Stomach (tissue), 9 donors: Measurements from ENCODE around the gene DNAH10. TPM values are rescaled to one million over a fixed set of nuclear protein-coding genes. Genes with fewer than 3 reads are reported as not detected.

Experiments used
- DNase-seq, 2 donors: peaks; one replicate each; pipeline versions ENCODE4 v3.0.0 to v3.0.0-alpha.2; 2013 to 2019
- H3K27ac ChIP-seq, 5 donors: fragments of 200-600 bp in 4 of 5; sonication (generic) in 4 of 5; one replicate each; pipeline ENCODE4 v1.5.1; 2013 to 2019; ENCODE audit warnings: mild to moderate bottlenecking in 1 of 5, moderate library complexity in 1 of 5
- H3K27me3 ChIP-seq, 3 donors: fragments of 200-600 bp; sonication (generic); one replicate each; pipeline ENCODE4 v1.5.1; 2017 to 2019; ENCODE audit warnings: mixed run types in 1 of 3
- H3K36me3 ChIP-seq, 4 donors: fragments of 200-600 bp; sonication (generic); 1 replicate in 3 of 4; 2 replicates in 1 of 4; pipeline ENCODE4 v1.5.1; 2016 to 2019
- H3K4me1 ChIP-seq, 4 donors: fragments of 200-600 bp; sonication (generic); one replicate each; pipeline ENCODE4 v1.5.1; 2016 to 2019
- H3K4me3 ChIP-seq, 4 donors: fragments of 200-600 bp; sonication (generic) in 3 of 4; one replicate each; pipeline ENCODE4 v1.5.1; 2016 to 2019; ENCODE audit warnings: mild to moderate bottlenecking in 1 of 4
- H3K9me3 ChIP-seq, 4 donors: fragments of 200-600 bp; sonication (generic); one replicate each; pipeline ENCODE4 v1.5.1; 2016 to 2019
- EP300 ChIP-seq: sonication (generic); formaldehyde crosslinking; IDR thresholded peaks from one replicate; pipeline ENCODE4 v1.6.1; 2017; ENCODE audit warnings: antibody characterized with exemption
- POLR2A ChIP-seq, 4 donors: fragments of 450-650 bp; IDR thresholded peaks; one replicate each; pipeline ENCODE4 v1.6.1; 2016; ENCODE audit warnings: antibody characterized with exemption in 4 of 4, control low read depth in 2 of 4, mild to moderate bottlenecking in 1 of 4, moderate library complexity in 1 of 4
- POLR2AphosphoS5 ChIP-seq, 3 donors: sonication (generic); formaldehyde crosslinking; IDR thresholded peaks; one replicate each; pipeline ENCODE4 v1.6.1; 2016; ENCODE audit warnings: antibody characterized with exemption in 3 of 3
- WGBS, 5 donors: extraction: QIAGEN DNeasy Blood & Tissue Kit in 3 of 5; methylation state at CpG; one replicate each; pipeline versions ENCODE4 v1.1.5 to v1.1.7; 2013 to 2018; 5-methylcytosine and 5-hydroxymethylcytosine counted together
- intact Hi-C: fragments of 100-400 bp; cut with DNase I; formaldehyde crosslinking; loops from one replicate; pipeline ENCODE4 v1.15.1; 2023; ENCODE audit warnings: low total_unique reads
- polyA plus RNA-seq, 3 donors: library from polyadenylated mRNA; stranded (reverse); fragments of 200-250 nt; gene quantifications; one replicate each; pipeline ENCODE4 v1.2.3, GENCODE V29; 2013
- total RNA-seq, 5 donors: library from RNA; depleted of rRNA; stranded (reverse); fragments of >200 nt; gene quantifications; one replicate each; pipeline versions ENCODE4 v1.1.0 to v1.2.3, GENCODE V29; 2014 to 2016
- TF ChIP-seq, protein P1 (sequence below), 7 experiments: fragments of 450-650 bp in 4 of 7; fragments of 200-600 bp in 3 of 7; sonication (generic) in 3 of 7; IDR thresholded peaks; one replicate each; pipeline ENCODE4 v1.5.1; 2016 to 2019; ENCODE audit warnings: antibody characterized with exemption in 7 of 7, control low read depth in 2 of 7, mild to moderate bottlenecking in 1 of 7
- donor health status: healthy with polysubstance abuse.
- donor health status: Bipolar disorder and iron deficiency.
- donor health status: healthy.

The DNAH10 gene
- total and polyA plus RNA-seq, 8 donors = under 0.01 to 0.92 (median 0.15) TPM; not detected in 3

DNA sequence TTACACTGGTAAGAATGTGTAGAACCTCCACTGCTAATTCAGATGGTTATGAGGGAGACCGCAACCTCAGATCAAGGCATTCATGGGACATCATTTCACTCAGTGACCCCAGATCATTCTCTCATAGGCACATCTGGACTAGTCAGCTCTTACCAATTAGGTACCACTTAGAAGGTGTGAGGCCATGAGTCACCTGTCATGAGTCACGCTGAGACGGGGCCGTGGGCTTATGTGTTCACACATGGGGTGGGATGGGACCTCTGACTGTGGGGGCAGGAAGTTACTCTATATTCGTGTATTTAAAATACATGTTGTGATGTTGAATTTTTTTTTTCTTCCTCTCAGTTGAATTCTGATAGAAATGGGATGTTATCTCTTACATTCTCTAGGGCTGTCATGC is 154.6 kb downstream of the DNAH10 start:
- intact Hi-C loops = no loop called here
- Histone ChIP-seq H3K27ac (no peak overlapping the region), H3K27me3 (peaks cover 0 to 35% (median 0%) of the 10 kb centered on the region in 3 donors), H3K36me3 (no peaks in the 10 kb centered on the region), H3K4me1 (no peaks in the 10 kb centered on the region), H3K9me3 (no peaks in the 10 kb centered on the region), H3K4me3 (no peak overlapping the region)
- DNase-seq = no peak
- TF ChIP-seq, protein P1, sequence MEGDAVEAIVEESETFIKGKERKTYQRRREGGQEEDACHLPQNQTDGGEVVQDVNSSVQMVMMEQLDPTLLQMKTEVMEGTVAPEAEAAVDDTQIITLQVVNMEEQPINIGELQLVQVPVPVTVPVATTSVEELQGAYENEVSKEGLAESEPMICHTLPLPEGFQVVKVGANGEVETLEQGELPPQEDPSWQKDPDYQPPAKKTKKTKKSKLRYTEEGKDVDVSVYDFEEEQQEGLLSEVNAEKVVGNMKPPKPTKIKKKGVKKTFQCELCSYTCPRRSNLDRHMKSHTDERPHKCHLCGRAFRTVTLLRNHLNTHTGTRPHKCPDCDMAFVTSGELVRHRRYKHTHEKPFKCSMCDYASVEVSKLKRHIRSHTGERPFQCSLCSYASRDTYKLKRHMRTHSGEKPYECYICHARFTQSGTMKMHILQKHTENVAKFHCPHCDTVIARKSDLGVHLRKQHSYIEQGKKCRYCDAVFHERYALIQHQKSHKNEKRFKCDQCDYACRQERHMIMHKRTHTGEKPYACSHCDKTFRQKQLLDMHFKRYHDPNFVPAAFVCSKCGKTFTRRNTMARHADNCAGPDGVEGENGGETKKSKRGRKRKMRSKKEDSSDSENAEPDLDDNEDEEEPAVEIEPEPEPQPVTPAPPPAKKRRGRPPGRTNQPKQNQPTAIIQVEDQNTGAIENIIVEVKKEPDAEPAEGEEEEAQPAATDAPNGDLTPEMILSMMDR (IDR thresholded peaks at IDR 0.05) = no peak
- no peak for TF ChIP-seq POLR2AphosphoS5 (IDR thresholded peaks at IDR 0.05)
- no peak for TF ChIP-seq EP300
- TF ChIP-seq POLR2A (IDR thresholded peaks at IDR 0.05) = no peak
- WGBS, 5 donors = 57 to 67% (median 60%) methylated on average over 5 of the region's 5 CpGs

- Histone ChIP-seq H3K27ac (no peak overlapping the region), H3K36me3 (no peaks in the 10 kb centered on the region), H3K27me3 (peaks cover 0 to 35% (median 0%) of the 10 kb centered on the region in 3 donors), H3K4me3 (no peak overlapping the region), H3K4me1 (no peaks in the 10 kb centered on the region), H3K9me3 (no peaks in the 10 kb centered on the region)
- intact Hi-C loops = no loop called here
- no peak for DNase-seq
- WGBS, 5 donors = 83 to 90% (median 87%) methylated on average over 19 of the region's 19 CpGs
- TF ChIP-seq EP300 (no peak), POLR2AphosphoS5 (IDR thresholded peaks at IDR 0.05) (no peak), POLR2A (IDR thresholded peaks at IDR 0.05) (no peak)
- TF ChIP-seq, protein P1 (IDR thresholded peaks at IDR 0.05) = no peak
Measured at GRCh38 chr12:123917337-123917850, 155.3 kb downstream of the DNAH10 start.

DNA sequence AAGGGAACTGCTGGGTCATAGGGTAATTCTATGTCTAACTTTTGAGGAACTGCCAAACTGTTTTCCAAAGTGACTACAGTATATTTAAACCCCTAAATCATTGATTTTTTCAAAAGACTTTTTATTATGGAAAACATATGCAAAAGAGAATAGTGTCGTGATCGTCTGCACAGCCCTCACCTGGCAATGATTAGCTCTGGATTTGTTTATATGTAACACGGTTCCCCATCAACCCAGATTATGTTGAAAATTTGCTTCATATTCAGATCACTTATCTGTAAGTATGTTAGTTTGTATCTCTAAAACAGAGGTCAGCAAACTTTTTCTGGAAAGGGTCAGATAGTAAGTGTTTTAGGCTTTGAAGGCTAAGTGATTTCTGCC is 157.9 kb downstream of the DNAH10 start:
- no peak overlapping the region for H3K4me3 ChIP-seq
- DNase-seq = no peak
- H3K27me3 ChIP-seq = peaks cover 0 to 26% (median 0%) of the 10 kb centered on the region in 3 donors
- no peaks in the 10 kb centered on the region for H3K36me3 ChIP-seq
- H3K9me3 ChIP-seq = no peaks in the 10 kb centered on the region
- H3K4me1 ChIP-seq = no peaks in the 10 kb centered on the region
- WGBS, 5 donors = 51 to 69% (median 60%) methylated on average over 3 of the region's 3 CpGs
- intact Hi-C loops = no loop called here
- no peak for TF ChIP-seq EP300
- no peak for TF ChIP-seq POLR2A (IDR thresholded peaks at IDR 0.05)
- no peak for TF ChIP-seq POLR2AphosphoS5 (IDR thresholded peaks at IDR 0.05)
- TF ChIP-seq, protein P1 (IDR thresholded peaks at IDR 0.05) = no peak
- no peak overlapping the region for H3K27ac ChIP-seq

GRCh38 chr12:123923038-123923437 is 160.9 kb downstream of the DNAH10 start:
- H3K27ac ChIP-seq = no peak overlapping the region
- intact Hi-C loops = no loop called here
- 80 to 92% (median 85%) methylated on average over 2 of the region's 2 CpGs for WGBS, 5 donors
- peaks cover 0 to 9% (median 0%) of the 10 kb centered on the region in 3 donors for H3K27me3 ChIP-seq
- no peaks in the 10 kb centered on the region for H3K9me3 ChIP-seq
- TF ChIP-seq EP300 (no peak), POLR2A (IDR thresholded peaks at IDR 0.05) (no peak), POLR2AphosphoS5 (IDR thresholded peaks at IDR 0.05) (no peak)
- TF ChIP-seq, protein P1 (IDR thresholded peaks at IDR 0.05) = no peak
- H3K4me3 ChIP-seq = no peak overlapping the region
- no peak for DNase-seq
- H3K36me3 ChIP-seq = no peaks in the 10 kb centered on the region
- H3K4me1 ChIP-seq = no peaks in the 10 kb centered on the region
